Muscle of leg (tissue), 11 donors: ENCODE data around the gene ATP6V1F. TPM values are rescaled to one million over a fixed set of nuclear protein-coding genes. Genes with fewer than 3 reads are reported as not detected.

Experiments used
- DNase-seq: peaks from one replicate; pipeline ENCODE4 v3.0.0; 2013
- H3K27ac ChIP-seq: one replicate; pipeline ENCODE4 v1.5.1; 2013; ENCODE audit warnings: mild to moderate bottlenecking, low read length, control low read depth
- H3K27me3 ChIP-seq: one replicate; pipeline ENCODE4 v1.6.1; 2013; ENCODE audit warnings: low read length; ENCODE audit not compliant: control insufficient read depth, insufficient read depth
- H3K36me3 ChIP-seq: one replicate; pipeline ENCODE4 v1.6.1; 2013; ENCODE audit warnings: low read length; ENCODE audit not compliant: control insufficient read depth, insufficient read depth
- H3K4me1 ChIP-seq: one replicate; pipeline ENCODE4 v1.6.1; 2013; ENCODE audit warnings: low read length; ENCODE audit not compliant: control insufficient read depth, insufficient read depth
- H3K4me3 ChIP-seq: one replicate; pipeline ENCODE4 v1.5.1; 2013; ENCODE audit warnings: low read length, control low read depth
- H3K9me3 ChIP-seq: replicated peaks from 2 replicates; pipeline ENCODE4 v1.6.1; 2013; ENCODE audit warnings: low read depth, low read length; ENCODE audit not compliant: control insufficient read depth
- WGBS: methylation state at CpG from one replicate; pipeline ENCODE4 v1.1.5; 2013; ENCODE audit warnings: missing lambda C conversion rate; ENCODE audit not compliant: insufficient coverage; 5-methylcytosine and 5-hydroxymethylcytosine counted together
- polyA plus RNA-seq, 8 donors: library from polyadenylated mRNA; unstranded; fragments of 120-200 nt; gene quantifications; one replicate each; pipeline versions ENCODE4 v1.2.1 to v1.2.3, GENCODE V29; 2013; ENCODE audit warnings: inconsistent platforms in 1 of 8, low replicate concordance in 1 of 8; ENCODE audit not compliant: insufficient read length in 8 of 8, insufficient read depth in 1 of 8
- total RNA-seq: library from RNA; stranded (reverse); fragments of 120-200 nt; gene quantifications from one replicate; pipeline ENCODE4 v1.2.4, GENCODE V29; 2013

ATP6V1F gene
- total and polyA plus RNA-seq, 9 donors: 93.5 to 141 (median 123) TPM

GRCh38 chr7:128849156-128849515 is 13.5 kb upstream of the ATP6V1F start:
- Histone ChIP-seq H3K9me3 (no peaks in the 10 kb centered on the region), H3K4me1 (no peaks in the 10 kb centered on the region), H3K4me3 (no peak overlapping the region), H3K27ac (no peak overlapping the region), H3K27me3 (no peaks in the 10 kb centered on the region), H3K36me3 (peaks cover 98% of the 10 kb centered on the region)
- DNase-seq: no peak
- 92% methylated on average over 12 of the region's 16 CpGs for WGBS

GRCh38 chr7:128849804-128850490 is 12.7 kb upstream of the ATP6V1F start:
- no peak overlapping the region for H3K4me3 ChIP-seq
- no peak overlapping the region for H3K27ac ChIP-seq
- DNase-seq: no peak
- no peaks in the 10 kb centered on the region for H3K27me3 ChIP-seq
- peaks cover 98% of the 10 kb centered on the region for H3K36me3 ChIP-seq
- H3K9me3 ChIP-seq: no peaks in the 10 kb centered on the region
- no peaks in the 10 kb centered on the region for H3K4me1 ChIP-seq
- 87% methylated on average over 16 of the region's 18 CpGs for WGBS

- no peak for DNase-seq
- Histone ChIP-seq H3K4me3 (no peak overlapping the region), H3K9me3 (no peaks in the 10 kb centered on the region), H3K4me1 (no peaks in the 10 kb centered on the region), H3K27ac (no peak overlapping the region), H3K36me3 (peaks cover 95% of the 10 kb centered on the region), H3K27me3 (no peaks in the 10 kb centered on the region)
- 91% methylated on average over 27 of the region's 28 CpGs for WGBS
These were observed 10.0 kb upstream of the ATP6V1F start for GRCh38 chr7:128852537-128853254.

DNA sequence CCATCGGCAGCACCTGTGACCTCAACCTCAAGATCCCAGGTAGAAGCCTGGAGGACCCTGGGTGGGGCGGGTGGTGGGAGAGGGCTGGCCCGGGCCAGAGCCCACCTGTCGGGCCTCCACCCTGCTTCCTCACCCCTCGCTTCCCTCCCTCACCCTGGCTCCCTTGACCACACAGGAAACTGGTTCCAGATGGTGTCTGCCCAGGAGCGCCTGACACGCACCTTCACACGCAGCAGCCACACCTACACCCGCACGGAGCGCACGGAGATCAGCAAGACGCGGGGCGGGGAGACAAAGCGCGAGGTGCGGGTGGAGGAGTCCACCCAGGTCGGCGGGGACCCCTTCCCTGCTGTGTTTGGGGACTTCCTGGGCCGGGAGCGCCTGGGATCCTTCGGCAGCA is 8.9 kb upstream of the ATP6V1F start:
- peaks cover 6% of the 10 kb centered on the region for H3K4me1 ChIP-seq
- peaks cover 92% of the 10 kb centered on the region for H3K36me3 ChIP-seq
- DNase-seq: no peak
- no peaks in the 10 kb centered on the region for H3K9me3 ChIP-seq
- no peak overlapping the region for H3K27ac ChIP-seq
- H3K4me3 ChIP-seq: no peak overlapping the region
- 82% methylated on average over 23 of the region's 23 CpGs for WGBS
- H3K27me3 ChIP-seq: no peaks in the 10 kb centered on the region

DNA sequence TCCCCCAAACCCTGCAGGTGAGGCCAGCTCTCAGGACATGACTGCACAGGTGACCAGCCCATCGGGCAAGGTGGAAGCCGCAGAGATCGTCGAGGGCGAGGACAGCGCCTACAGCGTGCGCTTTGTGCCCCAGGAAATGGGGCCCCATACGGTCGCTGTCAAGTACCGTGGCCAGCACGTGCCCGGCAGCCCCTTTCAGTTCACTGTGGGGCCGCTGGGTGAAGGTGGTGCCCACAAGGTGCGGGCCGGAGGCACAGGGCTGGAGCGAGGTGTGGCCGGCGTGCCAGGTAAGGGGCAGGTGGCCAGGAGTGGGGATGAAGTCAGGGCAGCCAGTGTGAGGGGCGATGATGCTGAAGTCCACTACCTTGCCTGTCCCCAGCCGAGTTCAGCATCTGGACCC is 8.3 kb upstream of the ATP6V1F start:
- Histone ChIP-seq H3K27me3 (no peaks in the 10 kb centered on the region), H3K9me3 (no peaks in the 10 kb centered on the region), H3K27ac (peak overlapping the region; percentile 3), H3K4me3 (no peak overlapping the region), H3K4me1 (peaks cover 12% of the 10 kb centered on the region), H3K36me3 (peaks cover 92% of the 10 kb centered on the region)
- WGBS: 94% methylated on average over 21 of the region's 21 CpGs
- DNase-seq: no peak

GRCh38 chr7:128855559-128855958 is 7.1 kb upstream of the ATP6V1F start:
- no peak for DNase-seq
- WGBS: 82% methylated on average over 3 of the region's 3 CpGs
- Histone ChIP-seq H3K27me3 (no peaks in the 10 kb centered on the region), H3K4me1 (peaks cover 23% of the 10 kb centered on the region), H3K4me3 (no peak overlapping the region), H3K36me3 (peaks cover 89% of the 10 kb centered on the region), H3K27ac (peak overlapping the region; percentile 10), H3K9me3 (no peaks in the 10 kb centered on the region)

GRCh38 chr7:128856001-128856718 is 6.5 kb upstream of the ATP6V1F start:
- 82% methylated on average over 15 of the region's 17 CpGs for WGBS
- Histone ChIP-seq H3K36me3 (peaks cover 83% of the 10 kb centered on the region), H3K27ac (no peak overlapping the region), H3K9me3 (no peaks in the 10 kb centered on the region), H3K27me3 (no peaks in the 10 kb centered on the region), H3K4me3 (no peak overlapping the region), H3K4me1 (peaks cover 29% of the 10 kb centered on the region)
- no peak for DNase-seq

GRCh38 chr7:128858380-128859231 is 4.0 kb upstream of the ATP6V1F start:
- H3K36me3 ChIP-seq: peaks cover 60% of the 10 kb centered on the region
- no peaks in the 10 kb centered on the region for H3K27me3 ChIP-seq
- H3K4me3 ChIP-seq: no peak overlapping the region
- 47% methylated on average over 10 of the region's 18 CpGs for WGBS
- DNase-seq: peak; percentile 67
- H3K27ac ChIP-seq: peak overlapping the region; percentile 32
- H3K4me1 ChIP-seq: peaks cover 35% of the 10 kb centered on the region
- H3K9me3 ChIP-seq: no peaks in the 10 kb centered on the region

- H3K36me3 ChIP-seq: peaks cover 53% of the 10 kb centered on the region
- DNase-seq: peak; percentile 41
- H3K4me1 ChIP-seq: peaks cover 42% of the 10 kb centered on the region
- H3K27ac ChIP-seq: peak overlapping the region; percentile 59
- WGBS: 23% methylated on average over 11 of the region's 12 CpGs
- no peaks in the 10 kb centered on the region for H3K27me3 ChIP-seq
- no peak overlapping the region for H3K4me3 ChIP-seq
- no peaks in the 10 kb centered on the region for H3K9me3 ChIP-seq
These were observed 3.2 kb upstream of the ATP6V1F start for GRCh38 chr7:128859232-128860157.
